ENCODE data around the gene TENM3.

DNA sequence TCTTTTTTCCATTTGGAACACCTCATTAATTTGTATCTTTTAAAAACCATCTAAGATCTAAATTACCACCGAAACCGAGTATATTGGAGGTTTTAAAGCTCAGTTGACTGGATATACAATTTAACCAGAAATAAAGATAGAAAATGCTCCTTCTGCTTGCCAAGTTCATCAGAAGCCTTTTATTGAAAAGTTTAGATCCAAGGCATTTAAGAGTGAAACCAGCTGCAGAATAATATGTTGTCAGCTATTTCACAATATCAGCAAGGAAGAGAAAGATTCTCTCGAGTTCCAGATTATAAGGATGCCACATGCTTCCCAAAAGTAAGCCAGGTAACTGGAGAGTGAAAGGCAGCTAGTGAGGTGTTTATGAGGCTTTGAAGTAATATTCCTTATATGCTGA is 456.6 kb downstream of the TENM3 start:
- TF ChIP-seq CTCF (conservative IDR thresholded peaks at IDR 0.05) (no peak), EZH2 (IDR thresholded peaks at IDR 0.05; ENCODE audit: low read depth) (no peak)
